Fibroblast of upper back skin (primary cell): ENCODE data around the gene PTBP1.
"Not testable (repeated sequence)": the region's sequence is repeated elsewhere in the genome, so short reads cannot be mapped to it uniquely, and the experiment has no call there.

Experiments used
- DNase-seq: peaks from one replicate; pipeline ENCODE4 v3.0.0-alpha.2; 2013

PTBP1 gene

GRCh38 chr19:834216-834615, 37.0 kb downstream of the PTBP1 start:
- DNase-seq, result no peak

GRCh38 chr19:835210-835810, 38.1 kb downstream of the PTBP1 start:
- no peak for DNase-seq

GRCh38 chr19:840519-841206, 43.4 kb downstream of the PTBP1 start, which contains the start of gene PRTN3:
TSS of gene PRTN3 (plus strand) at chr19:840999. CDS start at chr19:841009, 10 bp downstream.
- DNase-seq, result no peak

- DNase-seq, result not testable (repeated sequence)
These were observed 45.5 kb downstream of the PTBP1 start for GRCh38 chr19:842802-843179.

- no peak for DNase-seq
These were observed 46.1 kb downstream of the PTBP1 start for GRCh38 chr19:843180-843835.

GRCh38 chr19:843836-844545, 46.7 kb downstream of the PTBP1 start:
- DNase-seq, result no peak

GRCh38 chr19:844546-844971, 47.3 kb downstream of the PTBP1 start:
- DNase-seq, result no peak

- no peak for DNase-seq
These were observed 48.7 kb downstream of the PTBP1 start for GRCh38 chr19:845707-846521.

GRCh38 chr19:848386-848921, 51.2 kb downstream of the PTBP1 start:
- no peak for DNase-seq

- DNase-seq, result not testable (repeated sequence)
These were observed 51.9 kb downstream of the PTBP1 start for GRCh38 chr19:849195-849594.

- DNase-seq, result peak; percentile 84
These were observed 53.1 kb downstream of the PTBP1 start for GRCh38 chr19:850221-850978.

- no peak for DNase-seq
These were observed 53.7 kb downstream of the PTBP1 start for GRCh38 chr19:850979-851335.

- DNase-seq, result no peak
These were observed 55.1 kb downstream of the PTBP1 start, which contains the start of gene ELANE for GRCh38 chr19:852136-853013. TSS of gene ELANE (plus strand) at chr19:852303. CDS start at chr19:852329, 26 bp downstream.

- no peak for DNase-seq
These were observed 55.8 kb downstream of the PTBP1 start for GRCh38 chr19:853014-853585.

- DNase-seq, result not testable (repeated sequence)
These were observed 56.5 kb downstream of the PTBP1 start for GRCh38 chr19:853614-854220.

GRCh38 chr19:854549-854948, 57.3 kb downstream of the PTBP1 start:
- no peak for DNase-seq

- DNase-seq, result no peak
These were observed 57.9 kb downstream of the PTBP1 start for GRCh38 chr19:855142-855541.

- DNase-seq, result no peak
These were observed 58.4 kb downstream of the PTBP1 start for GRCh38 chr19:855566-856120.

- no peak for DNase-seq
These were observed 61.0 kb downstream of the PTBP1 start for GRCh38 chr19:858284-858683.
